GM12801 (cell line): ENCODE data around the gene MED15.

Experiments used
- TF ChIP-seq, protein P1 (sequence below): IDR thresholded peaks from one replicate; pipeline ENCODE4 v1.5.1; 2011; ENCODE audit warnings: control low read depth; ENCODE audit not compliant: insufficient read length; ENCODE audit errors: extremely low read depth

The MED15 gene

DNA sequence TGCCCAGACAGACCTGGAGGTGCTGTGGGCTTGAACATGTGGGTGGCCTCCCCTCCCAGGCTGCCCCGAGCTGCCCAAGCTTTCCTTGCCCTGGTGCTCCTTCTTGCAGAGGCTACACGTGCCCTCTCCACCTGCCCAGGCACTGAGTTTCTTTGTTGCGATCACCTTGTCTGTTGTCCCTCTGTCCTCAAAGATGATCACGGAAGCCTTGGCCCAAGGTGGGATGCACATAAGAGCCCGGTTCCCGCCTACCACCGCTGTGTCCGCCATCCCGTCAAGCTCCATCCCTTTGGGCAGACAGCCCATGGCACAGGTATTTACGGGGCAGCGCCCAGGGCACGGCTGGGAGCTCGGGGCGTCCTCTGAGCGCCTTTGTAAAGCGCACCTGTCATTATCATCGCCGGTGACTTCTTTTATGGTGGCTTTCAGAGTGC, 67.5 kb downstream of the MED15 start:
- TF ChIP-seq, protein P1, sequence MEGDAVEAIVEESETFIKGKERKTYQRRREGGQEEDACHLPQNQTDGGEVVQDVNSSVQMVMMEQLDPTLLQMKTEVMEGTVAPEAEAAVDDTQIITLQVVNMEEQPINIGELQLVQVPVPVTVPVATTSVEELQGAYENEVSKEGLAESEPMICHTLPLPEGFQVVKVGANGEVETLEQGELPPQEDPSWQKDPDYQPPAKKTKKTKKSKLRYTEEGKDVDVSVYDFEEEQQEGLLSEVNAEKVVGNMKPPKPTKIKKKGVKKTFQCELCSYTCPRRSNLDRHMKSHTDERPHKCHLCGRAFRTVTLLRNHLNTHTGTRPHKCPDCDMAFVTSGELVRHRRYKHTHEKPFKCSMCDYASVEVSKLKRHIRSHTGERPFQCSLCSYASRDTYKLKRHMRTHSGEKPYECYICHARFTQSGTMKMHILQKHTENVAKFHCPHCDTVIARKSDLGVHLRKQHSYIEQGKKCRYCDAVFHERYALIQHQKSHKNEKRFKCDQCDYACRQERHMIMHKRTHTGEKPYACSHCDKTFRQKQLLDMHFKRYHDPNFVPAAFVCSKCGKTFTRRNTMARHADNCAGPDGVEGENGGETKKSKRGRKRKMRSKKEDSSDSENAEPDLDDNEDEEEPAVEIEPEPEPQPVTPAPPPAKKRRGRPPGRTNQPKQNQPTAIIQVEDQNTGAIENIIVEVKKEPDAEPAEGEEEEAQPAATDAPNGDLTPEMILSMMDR, result no peak

GRCh38 chr22:20575724-20576444, 68.5 kb downstream of the MED15 start:
- TF ChIP-seq, protein P1, result no peak

GRCh38 chr22:20576445-20576816, 69.0 kb downstream of the MED15 start:
- TF ChIP-seq, protein P1, result no peak

GRCh38 chr22:20577045-20577444, 69.6 kb downstream of the MED15 start:
- TF ChIP-seq, protein P1, result no peak

GRCh38 chr22:20577549-20577975, 70.2 kb downstream of the MED15 start:
- TF ChIP-seq, protein P1, result no peak

DNA sequence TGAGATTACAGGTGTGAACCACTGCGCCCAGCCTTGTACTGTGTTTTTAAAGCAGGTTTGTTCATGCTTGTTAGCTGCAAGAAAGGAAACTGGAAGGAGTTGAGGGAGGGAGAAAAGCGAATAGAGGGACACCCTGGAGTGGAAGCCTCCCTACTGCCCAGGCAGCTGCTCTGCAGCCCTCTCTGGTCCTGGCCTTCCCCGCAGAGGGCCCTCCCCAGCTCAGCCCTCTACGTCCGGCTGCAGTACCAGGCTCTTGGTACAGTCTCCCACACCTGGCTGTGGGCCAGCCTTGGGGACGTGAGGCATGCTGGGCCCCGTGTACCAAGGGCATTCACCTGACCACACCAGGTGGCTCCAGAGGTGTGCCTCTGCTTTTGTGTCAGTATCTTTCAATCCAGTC, 70.8 kb downstream of the MED15 start:
- TF ChIP-seq, protein P1, result no peak

- TF ChIP-seq, protein P1, result no peak
These were observed 71.3 kb downstream of the MED15 start for GRCh38 chr22:20578707-20579106.
